ENCODE measurements around the gene AKR1A1.

The AKR1A1 gene

DNA sequence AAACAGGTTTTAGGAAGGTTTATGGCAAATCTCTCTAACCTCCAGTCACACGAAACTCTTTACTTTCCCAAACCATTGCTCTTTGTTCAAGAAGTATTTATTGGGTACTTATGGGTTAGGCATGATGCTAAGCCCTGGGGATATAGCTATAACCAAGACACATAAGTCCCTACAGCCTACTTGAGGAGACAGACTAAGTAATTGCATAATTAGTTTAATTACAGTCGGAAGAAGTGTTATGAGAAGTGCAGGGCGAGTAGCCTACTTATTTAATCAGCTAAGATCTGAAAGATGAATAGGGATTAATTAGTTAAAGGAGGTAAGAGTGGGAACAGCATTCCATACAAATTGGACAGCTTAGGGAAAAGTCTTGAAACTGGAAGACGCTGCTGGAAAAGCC lies 20.0 kb downstream of the AKR1A1 start:
- no peak overlapping the region for H3K9ac ChIP-seq (ENCODE audit: low read length)
- H3K27ac ChIP-seq (ENCODE audit: low read depth, low read length), result no peak overlapping the region
- peaks cover 15% of the 10 kb centered on the region for H3K4me1 ChIP-seq (ENCODE audit: control insufficient read depth, insufficient read depth, low read length)
- no peaks in the 10 kb centered on the region for H3K27me3 ChIP-seq (ENCODE audit: control insufficient read depth, insufficient read depth, low read length)
- H3K36me3 ChIP-seq (ENCODE audit: control insufficient read depth, insufficient read depth, low read length), result peaks cover 49% of the 10 kb centered on the region
- H3K9me3 ChIP-seq (ENCODE audit: control insufficient read depth, insufficient read depth, low read depth, low read length), result no peaks in the 10 kb centered on the region
- no peak overlapping the region for H3K4me3 ChIP-seq (ENCODE audit: low read depth, low read length)

GRCh38 chr1:45573231-45573804 lies 22.7 kb downstream of the AKR1A1 start:
- Histone ChIP-seq H3K27ac (ENCODE audit: low read depth, low read length) (no peak overlapping the region), H3K4me1 (ENCODE audit: control insufficient read depth, insufficient read depth, low read length) (peaks cover 15% of the 10 kb centered on the region), H3K27me3 (ENCODE audit: control insufficient read depth, insufficient read depth, low read length) (no peaks in the 10 kb centered on the region), H3K9ac (ENCODE audit: low read length) (no peak overlapping the region), H3K4me3 (ENCODE audit: low read depth, low read length) (no peak overlapping the region), H3K36me3 (ENCODE audit: control insufficient read depth, insufficient read depth, low read length) (peaks cover 26% of the 10 kb centered on the region), H3K9me3 (ENCODE audit: control insufficient read depth, insufficient read depth, low read depth, low read length) (no peaks in the 10 kb centered on the region)

DNA sequence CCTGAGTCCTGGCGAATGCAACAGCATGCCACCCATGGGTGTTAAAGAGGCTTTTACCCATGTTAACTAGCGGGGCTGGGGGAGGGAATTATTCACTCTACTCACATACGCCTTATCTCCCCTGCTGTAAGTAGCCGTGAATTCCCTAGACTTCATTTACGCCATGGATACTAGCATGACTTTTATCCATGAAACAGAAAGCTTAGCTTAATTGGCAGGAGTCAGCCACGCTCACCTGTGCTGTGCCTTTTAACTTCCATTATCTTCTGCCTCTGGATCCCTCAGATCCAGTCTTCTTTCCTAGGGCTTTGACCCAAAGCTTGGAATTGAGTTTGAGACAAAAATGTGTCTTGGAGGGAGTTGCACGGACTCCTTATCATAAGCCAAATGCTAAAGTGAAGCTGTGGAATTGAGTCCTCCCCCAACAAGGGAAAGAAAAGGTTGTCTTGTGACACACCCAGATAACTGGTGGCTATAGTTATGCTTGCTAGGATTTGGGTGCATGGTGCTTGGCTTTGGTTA lies 23.5 kb downstream of the AKR1A1 start:
- no peak overlapping the region for H3K4me3 ChIP-seq (ENCODE audit: low read depth, low read length)

DNA sequence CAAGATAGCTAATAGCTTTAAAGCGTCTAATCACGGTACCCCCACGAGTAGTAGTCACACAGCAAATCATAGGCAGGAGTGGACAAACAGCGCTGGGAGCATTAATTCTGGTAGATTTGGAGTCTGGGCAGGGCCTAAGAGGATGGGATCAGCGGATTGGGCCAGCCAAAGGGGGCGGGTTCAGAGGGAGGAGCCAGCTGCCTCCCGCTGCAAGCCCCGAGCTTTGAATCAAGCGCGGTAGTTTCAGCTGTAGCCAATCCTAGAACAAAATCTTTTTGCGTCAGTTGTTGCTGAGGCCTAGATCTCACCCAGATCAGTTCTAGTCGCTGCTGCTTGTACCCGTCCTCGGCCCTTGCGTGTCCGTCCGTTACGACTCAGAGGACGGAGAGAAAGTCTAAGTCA lies 32.6 kb downstream of the AKR1A1 start:
- no peaks in the 10 kb centered on the region for H3K27me3 ChIP-seq (ENCODE audit: control insufficient read depth, insufficient read depth, low read length)
- H3K9ac ChIP-seq (ENCODE audit: low read length), result peak overlapping the region; percentile 94
- H3K4me1 ChIP-seq (ENCODE audit: control insufficient read depth, insufficient read depth, low read length), result peaks cover 8% of the 10 kb centered on the region; the same call in 1 of the 2 replicates
- H3K9me3 ChIP-seq (ENCODE audit: control insufficient read depth, insufficient read depth, low read depth, low read length), result no peaks in the 10 kb centered on the region
- H3K27ac ChIP-seq (ENCODE audit: low read depth, low read length), result peak overlapping the region; percentile 98; the same call in 1 of the 2 replicates
- H3K4me3 ChIP-seq (ENCODE audit: low read depth, low read length), result peak overlapping the region; percentile 96
- peaks cover 24% of the 10 kb centered on the region for H3K36me3 ChIP-seq (ENCODE audit: control insufficient read depth, insufficient read depth, low read length)

More for the DNA sequence above, 23.5 kb downstream of the AKR1A1 start:
- peaks cover 17% of the 10 kb centered on the region for H3K36me3 ChIP-seq (ENCODE audit: control insufficient read depth, insufficient read depth, low read length)
- H3K9me3 ChIP-seq (ENCODE audit: control insufficient read depth, insufficient read depth, low read depth, low read length), result no peaks in the 10 kb centered on the region
- H3K9ac ChIP-seq (ENCODE audit: low read length), result no peak overlapping the region
- no peak overlapping the region for H3K27ac ChIP-seq (ENCODE audit: low read depth, low read length)
- H3K4me1 ChIP-seq (ENCODE audit: control insufficient read depth, insufficient read depth, low read length), result peaks cover 15% of the 10 kb centered on the region
- no peaks in the 10 kb centered on the region for H3K27me3 ChIP-seq (ENCODE audit: control insufficient read depth, insufficient read depth, low read length)

- no peaks in the 10 kb centered on the region for H3K27me3 ChIP-seq (ENCODE audit: control insufficient read depth, insufficient read depth, low read length)
- no peaks in the 10 kb centered on the region for H3K9me3 ChIP-seq (ENCODE audit: control insufficient read depth, insufficient read depth, low read depth, low read length)
- H3K4me1 ChIP-seq (ENCODE audit: control insufficient read depth, insufficient read depth, low read length), result peaks cover 8% of the 10 kb centered on the region; the same call in 1 of the 2 replicates
- H3K4me3 ChIP-seq (ENCODE audit: low read depth, low read length), result peak within 1 kb of the TSS; percentile 96
- H3K36me3 ChIP-seq (ENCODE audit: control insufficient read depth, insufficient read depth, low read length), result peaks cover 27% of the 10 kb centered on the region
- peak within 1 kb of the TSS; percentile 94 for H3K9ac ChIP-seq (ENCODE audit: low read length)
- peak within 1 kb of the TSS; percentile 98 for H3K27ac ChIP-seq (ENCODE audit: low read depth, low read length)
Observed at GRCh38 chr1:45583666-45584350, 33.2 kb downstream of the AKR1A1 start, which contains the start of gene NASP. Gene NASP (plus strand): TSS chr1:45584041. CDS start chr1:45584147, 106 bp downstream.

DNA sequence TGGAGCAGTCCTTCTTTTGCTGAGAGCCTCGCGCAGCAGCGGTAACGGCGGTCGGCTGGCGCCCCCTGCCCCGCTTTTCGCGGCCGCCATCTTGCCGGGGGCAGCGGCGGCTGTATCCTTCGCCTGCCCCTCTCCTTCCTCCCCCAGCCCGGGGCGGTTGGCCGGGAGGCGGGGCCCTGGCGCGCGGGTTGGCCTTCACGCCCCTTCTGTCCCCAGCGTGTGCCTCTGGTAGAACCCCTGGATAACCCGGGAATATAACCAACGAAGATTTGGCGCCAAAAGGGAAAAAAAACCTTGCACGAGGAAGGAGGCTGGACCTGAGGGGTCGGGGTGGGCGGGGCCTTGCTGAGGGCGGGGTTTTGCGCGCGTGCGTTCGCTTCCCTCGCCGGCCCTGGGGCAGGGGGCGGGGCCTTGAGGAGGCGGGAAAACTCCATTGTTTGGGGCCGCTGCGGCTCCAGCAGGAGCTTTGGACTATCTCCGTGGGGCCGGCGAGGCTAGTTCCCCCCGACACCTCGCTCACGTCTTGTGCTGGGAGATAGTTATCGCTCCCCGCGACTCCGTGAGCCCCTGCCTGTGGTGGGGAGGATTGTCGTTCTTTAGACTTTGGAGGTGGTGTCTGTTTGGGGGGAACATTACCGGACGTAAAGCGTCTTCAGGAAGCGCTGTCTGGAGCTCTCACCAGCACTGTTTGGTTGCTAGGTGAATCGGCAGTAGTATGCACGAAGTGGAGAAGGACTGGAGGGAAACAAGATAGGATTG lies 33.9 kb downstream of the AKR1A1 start:
- Histone ChIP-seq H3K27ac (ENCODE audit: low read depth, low read length) (peak overlapping the region; percentile 98), H3K4me1 (ENCODE audit: control insufficient read depth, insufficient read depth, low read length) (peaks cover 8% of the 10 kb centered on the region; the same call in 1 of the 2 replicates), H3K4me3 (ENCODE audit: low read depth, low read length) (peak overlapping the region; percentile 96), H3K36me3 (ENCODE audit: control insufficient read depth, insufficient read depth, low read length) (peaks cover 35% of the 10 kb centered on the region), H3K9me3 (ENCODE audit: control insufficient read depth, insufficient read depth, low read depth, low read length) (no peaks in the 10 kb centered on the region), H3K27me3 (ENCODE audit: control insufficient read depth, insufficient read depth, low read length) (no peaks in the 10 kb centered on the region), H3K9ac (ENCODE audit: low read length) (peak overlapping the region; percentile 94)

- Histone ChIP-seq H3K27me3 (ENCODE audit: control insufficient read depth, insufficient read depth, low read length) (no peaks in the 10 kb centered on the region), H3K9me3 (ENCODE audit: control insufficient read depth, insufficient read depth, low read depth, low read length) (no peaks in the 10 kb centered on the region), H3K4me3 (ENCODE audit: low read depth, low read length) (peak overlapping the region; percentile 96), H3K4me1 (ENCODE audit: control insufficient read depth, insufficient read depth, low read length) (peaks cover 11% of the 10 kb centered on the region; the same call in 1 of the 2 replicates), H3K9ac (ENCODE audit: low read length) (peak overlapping the region; percentile 94), H3K27ac (ENCODE audit: low read depth, low read length) (peak overlapping the region; percentile 98), H3K36me3 (ENCODE audit: control insufficient read depth, insufficient read depth, low read length) (peaks cover 39% of the 10 kb centered on the region)
Observed at GRCh38 chr1:45585110-45585426, 34.4 kb downstream of the AKR1A1 start.

GRCh38 chr1:45585496-45586075 lies 35.0 kb downstream of the AKR1A1 start:
- H3K9ac ChIP-seq (ENCODE audit: low read length), result peak overlapping the region; percentile 94
- no peaks in the 10 kb centered on the region for H3K27me3 ChIP-seq (ENCODE audit: control insufficient read depth, insufficient read depth, low read length)
- no peak overlapping the region for H3K27ac ChIP-seq (ENCODE audit: low read depth, low read length)
- peaks cover 11% of the 10 kb centered on the region; the same call in 1 of the 2 replicates for H3K4me1 ChIP-seq (ENCODE audit: control insufficient read depth, insufficient read depth, low read length)
- peaks cover 40% of the 10 kb centered on the region for H3K36me3 ChIP-seq (ENCODE audit: control insufficient read depth, insufficient read depth, low read length)
- H3K9me3 ChIP-seq (ENCODE audit: control insufficient read depth, insufficient read depth, low read depth, low read length), result no peaks in the 10 kb centered on the region
- H3K4me3 ChIP-seq (ENCODE audit: low read depth, low read length), result peak overlapping the region; percentile 96

GRCh38 chr1:45586769-45587168 lies 36.1 kb downstream of the AKR1A1 start:
- Histone ChIP-seq H3K27me3 (ENCODE audit: control insufficient read depth, insufficient read depth, low read length) (no peaks in the 10 kb centered on the region), H3K36me3 (ENCODE audit: control insufficient read depth, insufficient read depth, low read length) (peaks cover 52% of the 10 kb centered on the region), H3K9ac (ENCODE audit: low read length) (no peak overlapping the region), H3K27ac (ENCODE audit: low read depth, low read length) (no peak overlapping the region), H3K4me3 (ENCODE audit: low read depth, low read length) (peak overlapping the region; percentile 96), H3K4me1 (ENCODE audit: control insufficient read depth, insufficient read depth, low read length) (peaks cover 11% of the 10 kb centered on the region; the same call in 1 of the 2 replicates), H3K9me3 (ENCODE audit: control insufficient read depth, insufficient read depth, low read depth, low read length) (no peaks in the 10 kb centered on the region)

DNA sequence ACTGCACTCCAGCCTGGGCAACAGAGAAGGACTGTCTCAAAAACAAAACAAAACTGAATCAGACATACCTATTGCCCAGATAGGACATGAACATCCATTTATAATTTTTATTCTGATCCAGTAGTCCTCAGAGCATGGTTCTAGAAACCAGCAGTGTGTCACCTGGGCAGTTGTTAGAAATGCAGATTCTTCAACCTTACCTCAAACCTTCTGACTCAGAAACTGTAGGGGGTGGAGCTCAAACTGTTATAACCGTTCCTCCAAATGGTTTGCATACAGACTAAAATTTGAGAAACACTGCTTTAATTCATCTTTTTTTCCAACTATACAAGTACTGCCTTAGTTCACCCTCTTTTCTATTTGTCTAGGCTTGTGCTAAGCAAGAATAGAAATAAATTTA lies 39.2 kb downstream of the AKR1A1 start:
- Histone ChIP-seq H3K4me1 (ENCODE audit: control insufficient read depth, insufficient read depth, low read length) (peaks cover 11% of the 10 kb centered on the region; the same call in 1 of the 2 replicates), H3K27me3 (ENCODE audit: control insufficient read depth, insufficient read depth, low read length) (no peaks in the 10 kb centered on the region), H3K9ac (ENCODE audit: low read length) (no peak overlapping the region), H3K9me3 (ENCODE audit: control insufficient read depth, insufficient read depth, low read depth, low read length) (no peaks in the 10 kb centered on the region), H3K4me3 (ENCODE audit: low read depth, low read length) (no peak overlapping the region), H3K36me3 (ENCODE audit: control insufficient read depth, insufficient read depth, low read length) (peaks cover 76% of the 10 kb centered on the region), H3K27ac (ENCODE audit: low read depth, low read length) (no peak overlapping the region)

Measured in HUES6 (cell line).